AG09319 (cell line): ENCODE data around the gene AP1G1.
A peak's percentile ranks its signal among the peaks of the same experiment; 100 is the strongest.

Experiments used
- DNase-seq: peaks from one replicate; pipeline ENCODE4 v3.0.0-alpha.2; 2010; ENCODE audit warnings: low read depth; ENCODE audit errors: extremely low read depth
- TF ChIP-seq, protein P1 (sequence below): IDR thresholded peaks from 2 replicates; pipeline ENCODE4 v1.5.1; 2011; ENCODE audit warnings: low read depth, mild to moderate bottlenecking, inconsistent platforms, low read length, moderate library complexity

The AP1G1 gene

DNA sequence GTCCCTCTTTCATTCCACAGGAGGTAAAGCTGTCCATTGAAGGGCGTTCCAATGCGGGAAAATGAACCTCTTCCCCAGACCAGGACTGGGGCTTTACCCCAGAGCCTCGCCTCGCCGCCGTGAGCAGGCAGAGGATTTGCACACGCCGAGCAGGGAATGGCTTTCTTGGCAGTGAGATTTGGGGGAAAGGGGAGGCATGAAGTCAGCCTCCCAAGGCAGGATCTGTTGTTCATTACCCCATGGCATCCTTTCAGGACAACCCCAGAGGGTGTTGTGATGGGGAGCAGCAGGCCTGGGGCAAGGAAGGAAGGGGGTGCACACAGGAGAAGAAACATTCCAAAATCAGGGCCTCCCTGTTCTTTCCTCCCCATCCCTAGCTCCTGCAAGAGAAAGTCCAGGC, 43.1 kb upstream of the AP1G1 start:
- DNase-seq = no peak
- TF ChIP-seq, protein P1, sequence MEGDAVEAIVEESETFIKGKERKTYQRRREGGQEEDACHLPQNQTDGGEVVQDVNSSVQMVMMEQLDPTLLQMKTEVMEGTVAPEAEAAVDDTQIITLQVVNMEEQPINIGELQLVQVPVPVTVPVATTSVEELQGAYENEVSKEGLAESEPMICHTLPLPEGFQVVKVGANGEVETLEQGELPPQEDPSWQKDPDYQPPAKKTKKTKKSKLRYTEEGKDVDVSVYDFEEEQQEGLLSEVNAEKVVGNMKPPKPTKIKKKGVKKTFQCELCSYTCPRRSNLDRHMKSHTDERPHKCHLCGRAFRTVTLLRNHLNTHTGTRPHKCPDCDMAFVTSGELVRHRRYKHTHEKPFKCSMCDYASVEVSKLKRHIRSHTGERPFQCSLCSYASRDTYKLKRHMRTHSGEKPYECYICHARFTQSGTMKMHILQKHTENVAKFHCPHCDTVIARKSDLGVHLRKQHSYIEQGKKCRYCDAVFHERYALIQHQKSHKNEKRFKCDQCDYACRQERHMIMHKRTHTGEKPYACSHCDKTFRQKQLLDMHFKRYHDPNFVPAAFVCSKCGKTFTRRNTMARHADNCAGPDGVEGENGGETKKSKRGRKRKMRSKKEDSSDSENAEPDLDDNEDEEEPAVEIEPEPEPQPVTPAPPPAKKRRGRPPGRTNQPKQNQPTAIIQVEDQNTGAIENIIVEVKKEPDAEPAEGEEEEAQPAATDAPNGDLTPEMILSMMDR = no peak

DNA sequence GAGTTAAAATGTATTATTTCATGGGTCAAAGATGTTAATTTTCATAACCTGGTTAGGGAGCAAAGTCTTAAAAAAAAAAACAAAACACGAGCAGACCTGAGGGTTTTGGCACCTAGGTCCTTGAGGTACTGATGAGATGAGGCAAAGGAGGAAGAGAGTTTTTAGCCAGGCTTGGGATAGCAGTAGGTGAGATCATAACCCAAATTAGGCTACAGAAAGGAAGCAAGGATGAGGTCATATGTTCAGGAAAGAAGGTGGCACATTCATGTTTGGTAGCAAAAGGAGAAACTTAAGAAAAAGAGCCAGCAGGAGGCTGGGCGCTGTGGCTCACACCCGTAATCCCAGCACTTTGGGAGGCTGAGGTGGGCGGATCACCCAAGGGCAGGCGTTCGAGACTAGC, 40.0 kb upstream of the AP1G1 start:
- no peak for DNase-seq
- TF ChIP-seq, protein P1 = no peak

DNA sequence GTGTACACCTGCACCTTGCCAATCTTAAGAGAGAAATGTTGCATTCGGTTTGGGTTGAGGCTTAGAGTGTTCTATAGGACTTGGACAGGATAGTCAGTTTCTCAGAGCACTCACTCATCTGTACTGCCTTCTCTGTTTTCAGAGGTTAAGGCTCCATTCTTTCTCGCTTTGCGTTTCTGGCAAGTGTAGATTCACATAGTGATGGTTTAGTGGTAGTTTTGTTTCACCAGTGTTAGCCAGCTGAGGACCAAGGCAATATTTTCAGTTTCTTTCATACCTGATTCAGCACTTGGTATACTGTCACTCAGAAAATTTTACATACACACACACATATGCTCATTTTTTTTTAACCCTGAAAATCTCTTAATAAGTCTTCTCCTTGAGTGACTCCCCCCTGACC, 38.5 kb upstream of the AP1G1 start:
- no peak for DNase-seq
- TF ChIP-seq, protein P1 = no peak

DNA sequence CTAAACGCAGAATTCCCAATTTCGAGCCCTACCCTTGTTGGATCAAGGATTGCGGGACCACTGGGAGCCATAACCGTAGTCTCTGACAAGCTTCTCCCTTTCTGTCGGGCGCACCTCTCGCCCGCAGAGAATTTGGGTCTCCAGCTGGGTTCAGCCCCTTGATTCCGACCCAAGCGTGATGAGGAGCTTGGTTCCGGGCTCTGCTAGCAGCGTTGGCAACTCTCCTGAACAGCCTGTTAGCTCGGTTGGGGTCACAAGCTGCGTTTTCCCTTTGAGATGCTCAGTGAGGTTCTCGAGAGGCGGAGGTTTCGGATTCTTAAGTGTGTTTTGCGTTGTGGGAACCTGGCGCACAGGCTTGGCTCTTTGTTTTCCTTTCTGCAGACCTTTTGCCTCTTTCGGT, 37.8 kb upstream of the AP1G1 start:
- DNase-seq = no peak
- TF ChIP-seq, protein P1 = no peak

DNA sequence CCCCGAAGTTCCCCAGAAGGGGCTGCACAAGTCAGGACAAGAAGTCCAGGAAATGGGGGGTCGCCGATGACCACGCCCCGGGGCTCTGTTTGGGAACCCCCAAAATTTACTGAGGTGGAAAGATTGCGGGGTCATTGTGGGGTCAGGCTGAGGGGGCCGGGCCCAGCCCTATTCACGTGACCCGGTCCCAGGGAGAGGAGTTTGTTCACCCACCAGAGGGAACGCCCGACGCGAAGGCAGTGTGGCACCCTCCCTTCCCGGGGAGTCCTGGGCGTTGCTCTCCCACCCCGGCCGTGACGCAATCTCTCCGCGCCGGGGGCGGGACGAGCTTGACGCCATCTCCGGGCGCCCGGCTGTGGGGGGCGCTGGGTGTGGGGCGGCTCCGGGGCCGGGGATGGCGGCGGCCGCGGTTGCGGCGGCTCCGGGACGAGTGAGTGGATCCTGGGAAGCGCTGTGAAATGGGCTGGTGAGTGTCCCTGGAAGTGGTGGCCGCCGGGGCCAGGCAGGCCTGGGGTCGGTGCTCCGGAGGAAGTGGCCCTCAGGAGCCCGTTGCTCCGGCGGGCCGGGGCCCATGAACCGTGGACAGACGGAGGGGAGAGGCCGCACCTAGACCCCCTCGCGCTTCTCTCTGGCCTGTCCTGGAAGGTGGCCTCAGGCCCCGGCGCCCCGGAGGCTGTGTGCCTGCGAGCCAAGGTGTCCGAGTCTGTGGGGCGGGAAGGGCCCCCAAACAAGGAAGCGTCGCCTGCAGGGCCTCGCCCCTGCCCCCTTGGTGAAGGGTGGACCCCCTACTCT, 37.2 kb upstream of the AP1G1 start, which contains the start of gene ATXN1L:
Gene ATXN1L (plus strand): TSS at position 338 of the 792 bp plus-strand sequence. CDS start 3,765 bp downstream, outside the sequence.
- DNase-seq = peak; percentile 80

DNA sequence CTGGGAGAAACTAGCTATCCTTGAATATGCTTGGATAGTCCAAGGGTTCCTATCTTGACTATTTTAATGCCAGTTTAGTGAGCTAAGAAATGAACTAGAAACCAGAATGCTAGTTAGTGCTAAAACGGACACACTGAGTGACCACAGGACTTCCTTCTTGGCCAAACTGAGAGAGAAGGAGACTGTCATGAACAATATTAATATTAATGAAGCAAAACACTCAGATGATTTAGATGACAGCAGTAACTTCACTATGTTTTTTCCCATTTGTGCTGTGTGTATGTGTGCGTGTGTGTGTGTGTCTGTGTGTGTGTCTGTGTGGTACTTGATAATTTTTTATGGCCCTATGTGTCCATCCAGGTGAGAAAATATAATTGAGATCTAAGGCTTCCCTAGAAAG, 34.9 kb upstream of the AP1G1 start:
- TF ChIP-seq, protein P1 = no peak
- no peak for DNase-seq

More for the DNA sequence above, 37.2 kb upstream of the AP1G1 start, which contains the start of gene ATXN1L:
- TF ChIP-seq, protein P1 = no peak

DNA sequence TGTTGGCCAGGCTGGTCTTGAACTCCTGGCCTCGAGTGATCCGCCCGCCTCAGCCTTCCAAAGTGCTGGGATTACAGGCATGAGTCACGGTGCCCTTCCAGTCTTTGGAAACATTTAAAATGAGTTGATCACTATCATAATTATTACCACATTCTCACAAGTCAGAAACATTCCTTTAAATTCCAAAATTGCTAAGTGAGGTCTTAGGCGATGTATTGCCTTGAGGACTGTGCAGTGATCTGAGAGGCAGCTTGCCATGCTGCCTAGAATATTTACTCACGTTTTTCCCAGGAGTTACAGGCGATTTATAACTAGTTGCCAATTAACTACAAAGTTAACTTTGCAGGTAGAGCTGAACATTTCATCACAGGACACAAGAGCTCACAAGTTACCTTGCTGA, 31.4 kb upstream of the AP1G1 start:
- peak; percentile 48 for DNase-seq
- TF ChIP-seq, protein P1 = no peak
